GM18861 (cell line): ENCODE measurements around the gene SLC25A29.
A peak's percentile ranks its signal among the peaks of the same experiment; 100 is the strongest.
"Not testable (repeated sequence)": the region's sequence is repeated elsewhere in the genome, so short reads cannot be mapped to it uniquely, and the experiment has no call there.

ENCODE experiments used
- ATAC-seq: cut with Tn5 transposase; IDR thresholded peaks from one replicate; pipeline ENCODE4 v1.9.1; 2021; ENCODE audit not compliant: unreplicated experiment

Gene SLC25A29

GRCh38 chr14:100312877-100313400 lies 6.7 kb upstream of the SLC25A29 start:
- no peak for ATAC-seq

- ATAC-seq: not testable (repeated sequence)
Observed at GRCh38 chr14:100312110-100312876, 6.0 kb upstream of the SLC25A29 start.

- ATAC-seq: no peak
Observed at GRCh38 chr14:100309028-100309737, 2.9 kb upstream of the SLC25A29 start.

- not testable (repeated sequence) for ATAC-seq
Observed at GRCh38 chr14:100308427-100308792, 2.2 kb upstream of the SLC25A29 start.

- no peak for ATAC-seq
Observed at GRCh38 chr14:100307766-100308426, 1.7 kb upstream of the SLC25A29 start.

GRCh38 chr14:100306998-100307765 lies 938 bp upstream of the SLC25A29 start:
- no peak for ATAC-seq

GRCh38 chr14:100305324-100306100 lies 732 bp downstream of the SLC25A29 start:
- ATAC-seq: no peak

GRCh38 chr14:100304825-100305323 lies 1.4 kb downstream of the SLC25A29 start:
- ATAC-seq: no peak

- ATAC-seq: no peak
Observed at GRCh38 chr14:100303925-100304324, 2.3 kb downstream of the SLC25A29 start.

GRCh38 chr14:100303179-100303578 lies 3.1 kb downstream of the SLC25A29 start:
- no peak for ATAC-seq

GRCh38 chr14:100302616-100303015 lies 3.6 kb downstream of the SLC25A29 start:
- ATAC-seq: no peak

GRCh38 chr14:100299238-100299560 lies 7.0 kb downstream of the SLC25A29 start:
- ATAC-seq: no peak

- ATAC-seq: no peak
Observed at GRCh38 chr14:100298551-100299237, 7.5 kb downstream of the SLC25A29 start.

- peak; percentile 68 for ATAC-seq
Observed at GRCh38 chr14:100297320-100298300, 8.6 kb downstream of the SLC25A29 start.

- ATAC-seq: not testable (repeated sequence)
Observed at GRCh38 chr14:100296729-100297128, 9.5 kb downstream of the SLC25A29 start.

GRCh38 chr14:100296106-100296651 lies 10.1 kb downstream of the SLC25A29 start:
- ATAC-seq: no peak

GRCh38 chr14:100295376-100296105 lies 10.7 kb downstream of the SLC25A29 start:
- no peak for ATAC-seq
